ENCODE measurements around the gene ST3GAL5. TPM values are rescaled to one million over a fixed set of nuclear protein-coding genes. Genes with fewer than 3 reads are reported as not detected.
A peak's percentile ranks its signal among the peaks of the same experiment; 100 is the strongest.

The ST3GAL5 gene
- total RNA-seq, 1 donor from 2014 or later: 12.9 TPM

- peaks cover 59% of the 10 kb centered on the region for H3K4me1 Mint-ChIP-seq (ENCODE audit: unreplicated experiment)
Observed at GRCh38 chr2:85794491-85795121, 94.2 kb downstream of the ST3GAL5 start.

GRCh38 chr2:85794038-85794441, 94.8 kb downstream of the ST3GAL5 start:
- peaks cover 59% of the 10 kb centered on the region for H3K4me1 Mint-ChIP-seq (ENCODE audit: unreplicated experiment)
- H3K4me3 Mint-ChIP-seq: no peak overlapping the region
- TF ChIP-seq CTCF (conservative IDR thresholded peaks at IDR 0.05): no peak
- no peak for DNase-seq (ENCODE audit: extremely low spot score, unreplicated experiment)
- no peaks in the 10 kb centered on the region for H3K36me3 Mint-ChIP-seq
- H3K27ac Mint-ChIP-seq: no peak overlapping the region
- peaks cover 15% of the 10 kb centered on the region for H3K27me3 Mint-ChIP-seq
- H3K9me3 Mint-ChIP-seq: no peaks in the 10 kb centered on the region

More at GRCh38 chr2:85794491-85795121, 94.2 kb downstream of the ST3GAL5 start:
- no peak overlapping the region for H3K27ac Mint-ChIP-seq
- peaks cover 16% of the 10 kb centered on the region for H3K27me3 Mint-ChIP-seq
- peak overlapping the region; percentile 11 for H3K4me3 Mint-ChIP-seq
- H3K36me3 Mint-ChIP-seq: no peaks in the 10 kb centered on the region
- no peaks in the 10 kb centered on the region for H3K9me3 Mint-ChIP-seq
- TF ChIP-seq CTCF (conservative IDR thresholded peaks at IDR 0.05): no peak
- no peak for DNase-seq (ENCODE audit: extremely low spot score, unreplicated experiment)

- TF ChIP-seq CTCF (conservative IDR thresholded peaks at IDR 0.05): no peak
- H3K27me3 Mint-ChIP-seq: peaks cover 15% of the 10 kb centered on the region
- H3K36me3 Mint-ChIP-seq: no peaks in the 10 kb centered on the region
- H3K4me1 Mint-ChIP-seq (ENCODE audit: unreplicated experiment): peaks cover 59% of the 10 kb centered on the region
- H3K4me3 Mint-ChIP-seq: no peak overlapping the region
- H3K9me3 Mint-ChIP-seq: no peaks in the 10 kb centered on the region
- H3K27ac Mint-ChIP-seq: no peak overlapping the region
- no peak for DNase-seq (ENCODE audit: extremely low spot score, unreplicated experiment)
Observed at GRCh38 chr2:85793584-85793983, 95.2 kb downstream of the ST3GAL5 start.

- Mint-ChIP-seq H3K4me3 (no peak overlapping the region), H3K4me1 (ENCODE audit: unreplicated experiment) (peaks cover 57% of the 10 kb centered on the region), H3K36me3 (no peaks in the 10 kb centered on the region), H3K27ac (peak overlapping the region; percentile 26), H3K9me3 (no peaks in the 10 kb centered on the region), H3K27me3 (peaks cover 13% of the 10 kb centered on the region)
- DNase-seq (ENCODE audit: extremely low spot score, unreplicated experiment): no peak
- no peak for TF ChIP-seq CTCF (conservative IDR thresholded peaks at IDR 0.05)
Observed at GRCh38 chr2:85792783-85793441, 95.9 kb downstream of the ST3GAL5 start.

GRCh38 chr2:85791704-85792565, 96.9 kb downstream of the ST3GAL5 start:
- Mint-ChIP-seq H3K4me1 (ENCODE audit: unreplicated experiment) (peaks cover 49% of the 10 kb centered on the region), H3K4me3 (no peak overlapping the region), H3K36me3 (no peaks in the 10 kb centered on the region), H3K27me3 (peaks cover 9% of the 10 kb centered on the region), H3K9me3 (no peaks in the 10 kb centered on the region), H3K27ac (peak overlapping the region; percentile 26)
- no peak for DNase-seq (ENCODE audit: extremely low spot score, unreplicated experiment)
- TF ChIP-seq CTCF (conservative IDR thresholded peaks at IDR 0.05): no peak

All from type B pancreatic cell (in vitro differentiated cells).